GM19238 (cell line): ENCODE measurements around the gene TMC7.
A peak's percentile ranks its signal among the peaks of the same experiment; 100 is the strongest.
"Not testable (repeated sequence)": the region's sequence is repeated elsewhere in the genome, so short reads cannot be mapped to it uniquely, and the experiment has no call there.

Experiments
- DNase-seq: peaks from one replicate; pipeline ENCODE4 v3.0.0; 2011; ENCODE audit warnings: low spot score; ENCODE audit not compliant: insufficient read length

Gene TMC7

DNA sequence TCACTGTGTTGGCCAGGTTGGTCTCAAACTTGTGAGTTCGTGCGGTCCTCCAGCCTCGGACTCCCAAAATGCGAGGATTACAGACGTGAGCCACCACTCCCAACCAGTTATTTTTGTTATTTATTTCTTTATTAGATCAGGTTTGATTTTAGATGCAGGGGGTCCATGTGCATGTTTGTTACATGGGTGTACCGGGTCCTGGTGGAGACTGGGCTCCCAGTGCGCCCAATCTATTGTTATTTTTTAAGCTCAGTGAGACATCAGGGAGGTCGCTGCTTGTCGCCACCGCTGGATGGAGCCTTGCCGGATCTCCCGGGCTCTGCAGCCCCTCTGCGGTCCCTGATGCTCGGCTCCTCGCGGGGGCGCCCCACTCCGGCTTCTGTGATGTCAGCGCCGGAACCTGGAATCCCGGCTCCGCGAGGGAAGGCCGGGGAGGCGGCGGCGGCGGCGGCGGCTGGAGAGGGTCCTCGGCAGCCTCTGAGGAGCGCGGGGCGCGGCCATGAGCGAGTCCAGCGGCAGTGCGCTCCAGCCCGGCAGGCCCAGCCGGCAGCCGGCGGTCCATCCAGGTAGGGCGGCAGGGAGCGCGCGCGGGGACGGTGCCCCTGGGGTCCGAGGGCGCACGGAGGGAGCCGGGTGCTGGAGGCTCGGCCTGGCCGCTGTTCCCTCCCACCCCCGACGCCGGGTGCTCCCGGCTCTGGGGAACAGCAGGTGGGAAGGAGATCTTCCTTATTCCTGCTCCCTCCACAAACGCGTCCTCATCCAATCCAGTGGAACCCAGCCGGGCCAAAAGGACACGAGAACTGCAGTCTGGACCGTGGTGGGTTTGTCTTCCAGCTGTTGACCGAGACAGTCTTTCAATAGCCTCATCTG is at the start of gene TMC7:
Gene TMC7 (plus strand): TSS at position 370 of the 870 bp plus-strand sequence. CDS start 130 bp downstream, at position 500.
- no peak for DNase-seq

DNA sequence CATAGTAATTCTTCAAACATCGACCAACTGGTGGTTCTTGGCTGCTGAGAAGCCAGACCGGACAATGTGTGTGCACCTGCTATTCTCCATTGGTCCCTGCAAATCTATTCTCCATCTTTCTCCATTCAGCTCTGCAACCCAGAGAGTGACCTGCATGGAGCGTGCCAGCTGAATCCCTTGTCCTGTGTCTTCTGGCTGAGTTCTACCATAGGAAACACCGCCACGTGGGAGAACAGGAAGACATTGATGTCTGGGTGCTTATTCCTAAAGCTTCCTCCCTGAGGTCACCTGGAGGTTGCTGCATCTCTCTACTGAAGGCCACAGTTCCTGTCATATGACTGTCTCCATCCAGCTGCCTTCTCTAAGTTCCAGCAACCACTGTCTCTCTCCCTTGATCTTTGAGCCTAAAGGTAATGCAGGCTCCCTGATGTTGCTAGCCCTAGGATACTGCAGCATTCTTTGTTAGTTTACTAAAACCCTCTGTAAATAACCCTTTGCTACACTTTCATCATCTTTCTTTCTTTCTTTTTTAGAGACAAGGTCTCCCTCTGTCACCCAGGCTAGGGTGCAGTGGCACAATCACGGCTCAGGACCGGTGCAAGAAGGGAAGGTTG is 46.9 kb upstream of the TMC7 start:
- DNase-seq: no peak

DNA sequence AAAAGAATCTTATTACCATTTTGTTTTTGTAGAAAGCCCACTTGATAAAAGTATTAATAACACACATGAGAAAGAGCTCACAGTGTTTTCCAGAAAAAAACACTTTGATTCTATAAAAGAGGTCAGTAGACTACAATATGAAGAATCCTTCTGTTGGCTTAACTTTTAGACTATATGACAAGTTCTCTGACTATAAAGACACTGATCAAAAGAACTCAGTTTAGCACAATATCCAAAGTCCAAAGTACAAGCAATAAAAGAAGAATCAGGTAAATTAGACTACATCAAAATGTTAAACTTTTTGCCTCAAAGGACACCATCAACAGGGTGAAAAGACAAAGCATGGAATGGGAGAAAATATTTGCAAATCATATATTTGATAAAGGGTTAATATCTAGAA is 46.3 kb upstream of the TMC7 start:
- DNase-seq: no peak

DNA sequence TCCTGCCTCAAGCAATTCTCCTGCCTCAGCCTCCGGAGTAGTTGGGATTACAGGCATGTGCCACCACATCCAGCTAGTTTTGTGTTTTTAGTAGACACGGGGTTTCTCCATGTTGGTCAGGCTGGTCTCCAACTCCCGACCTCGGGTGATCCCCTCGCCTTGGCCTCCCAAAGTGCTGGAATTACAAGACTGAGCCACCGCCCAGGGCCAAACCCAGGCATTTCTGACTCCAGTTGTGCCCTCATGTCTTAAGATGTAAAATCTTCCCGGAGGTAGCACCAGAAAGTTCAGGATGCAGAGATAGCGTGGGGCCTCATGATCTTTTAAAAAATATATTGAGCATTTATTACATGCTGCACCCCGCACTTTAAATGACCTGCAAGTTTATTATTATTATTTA is 44.7 kb upstream of the TMC7 start:
- DNase-seq: no peak

GRCh38 chr16:18941471-18941870 is 42.3 kb upstream of the TMC7 start:
- no peak for DNase-seq

DNA sequence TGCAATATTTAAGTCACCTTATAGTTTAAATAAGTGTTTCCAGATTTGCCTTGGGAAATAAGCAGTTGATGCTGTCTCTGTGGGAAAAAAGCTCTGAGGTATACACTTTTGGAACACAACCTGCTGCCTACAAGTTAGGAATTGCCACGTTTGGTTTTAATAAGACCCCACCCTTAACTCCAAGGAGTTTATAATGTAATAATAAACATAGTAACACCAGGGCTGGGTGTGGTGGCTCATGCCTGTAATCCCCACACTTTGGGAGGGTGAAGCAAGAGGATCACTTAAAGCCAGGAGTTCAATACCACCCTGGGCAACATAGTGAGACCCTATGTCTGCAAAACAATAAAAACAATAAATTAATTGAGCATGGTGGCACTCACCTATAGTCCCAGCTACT is 41.7 kb upstream of the TMC7 start:
- DNase-seq: no peak

DNA sequence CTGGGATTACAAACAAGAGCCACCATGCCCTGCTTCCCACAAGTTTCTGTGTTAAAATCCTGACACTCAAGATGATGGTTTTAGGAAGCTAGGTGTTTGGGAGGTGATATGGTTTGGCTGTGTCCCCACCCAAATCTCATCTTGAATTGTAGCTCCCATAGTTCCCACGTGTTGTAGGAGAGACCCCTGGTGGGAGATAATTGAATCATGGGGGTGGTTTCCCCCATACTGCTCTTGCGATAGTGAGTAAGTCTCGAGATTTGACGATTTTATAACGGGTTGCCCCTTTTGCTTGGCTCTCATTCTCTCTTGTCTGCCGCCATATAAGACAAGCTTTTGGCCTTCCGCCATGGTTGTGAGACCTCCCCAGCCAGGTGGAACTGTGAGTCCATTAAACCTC is 40.3 kb upstream of the TMC7 start:
- DNase-seq: no peak

DNA sequence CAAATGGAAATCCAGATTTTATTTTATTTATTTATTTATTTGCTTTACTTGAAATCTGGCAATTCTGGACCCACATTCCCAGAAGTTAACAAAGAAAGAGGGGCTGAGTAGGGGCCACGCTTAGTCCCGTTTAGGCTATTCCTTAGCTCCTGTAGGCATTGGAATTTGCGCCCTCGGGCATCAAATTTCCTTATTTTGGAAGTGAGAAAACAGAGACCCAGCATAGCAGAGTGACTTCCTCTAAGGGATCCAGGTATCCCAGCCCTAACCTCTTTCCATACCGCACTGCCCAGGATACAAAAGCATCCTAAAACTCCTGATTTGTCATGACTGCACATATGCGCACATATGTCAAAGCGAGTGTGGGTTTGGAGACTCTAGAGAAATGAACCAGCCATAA is 38.5 kb upstream of the TMC7 start:
- DNase-seq: no peak

GRCh38 chr16:18948372-18949020 is 35.2 kb upstream of the TMC7 start:
- no peak for DNase-seq

GRCh38 chr16:18950469-18951185 is 33.1 kb upstream of the TMC7 start:
- DNase-seq: no peak

DNA sequence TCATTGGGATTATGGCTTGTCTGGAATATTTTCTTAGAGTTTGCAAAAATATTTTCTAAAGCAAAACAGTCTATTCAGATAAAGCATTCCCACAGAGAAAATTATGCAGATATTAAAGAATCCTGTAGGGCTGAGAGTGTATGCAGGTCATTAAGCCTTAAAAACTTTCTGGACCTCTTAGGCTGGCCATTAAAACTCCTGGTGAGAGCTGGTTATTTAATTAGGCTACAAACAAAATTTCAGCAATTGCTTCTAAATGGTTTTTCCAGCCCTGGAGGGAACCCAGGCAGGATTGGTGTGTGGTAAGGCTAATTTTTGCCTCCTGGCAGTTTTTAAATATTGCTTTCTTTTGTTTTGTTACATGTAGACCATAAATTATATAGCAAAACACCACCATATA is 30.2 kb upstream of the TMC7 start:
- DNase-seq: no peak

- not testable (repeated sequence) for DNase-seq
Measured at GRCh38 chr16:18955874-18956580, 27.7 kb upstream of the TMC7 start.

DNA sequence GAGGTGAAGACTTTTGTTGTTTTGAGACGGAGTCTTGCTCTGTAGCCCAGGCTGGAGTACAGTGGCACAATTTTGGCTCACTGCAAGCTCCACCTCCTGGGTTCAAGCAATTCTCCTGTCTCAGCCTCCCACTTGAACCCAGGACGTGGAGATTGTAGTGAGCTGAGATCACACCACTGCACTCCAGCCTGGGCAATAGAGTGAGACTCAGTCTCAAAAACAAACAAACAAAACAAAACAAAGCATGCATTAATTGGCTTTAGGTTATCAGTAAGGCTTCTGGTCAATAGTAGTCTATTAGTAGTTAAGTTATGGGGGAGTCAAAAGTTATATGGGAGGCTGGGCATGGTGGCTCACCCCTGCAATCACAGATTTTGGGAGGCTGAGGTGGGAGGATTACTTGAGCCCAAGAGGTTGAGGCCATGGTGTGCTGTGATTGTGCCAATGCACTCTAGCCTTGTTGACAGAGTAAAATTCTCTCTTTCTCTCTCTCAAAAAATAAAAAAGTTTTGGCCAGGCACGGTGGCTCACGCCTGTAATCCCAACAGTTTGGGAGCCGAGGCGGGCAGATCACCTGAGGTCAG is 27.0 kb upstream of the TMC7 start:
- not testable (repeated sequence) for DNase-seq

DNA sequence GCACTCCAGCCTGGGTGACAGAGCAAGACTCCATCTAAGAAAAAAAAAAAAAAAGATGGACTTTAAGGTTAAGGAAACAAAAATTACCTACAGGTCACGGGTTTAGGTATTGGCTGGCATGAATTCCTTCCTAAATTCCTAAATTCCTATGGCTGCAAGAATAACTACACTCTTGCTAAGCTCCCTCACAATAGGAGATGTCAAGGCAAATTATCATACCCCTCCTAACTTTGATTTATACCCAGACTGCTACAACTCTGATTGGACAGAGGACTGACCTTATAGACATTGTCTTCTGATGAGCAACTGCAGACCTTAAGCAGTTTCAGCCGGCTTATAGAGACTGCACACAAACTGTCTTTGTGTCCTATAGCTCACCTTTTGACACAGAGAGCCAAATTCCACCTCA is 25.1 kb upstream of the TMC7 start:
- no peak for DNase-seq

GRCh38 chr16:18959031-18959505 is 24.7 kb upstream of the TMC7 start:
- no peak for DNase-seq

DNA sequence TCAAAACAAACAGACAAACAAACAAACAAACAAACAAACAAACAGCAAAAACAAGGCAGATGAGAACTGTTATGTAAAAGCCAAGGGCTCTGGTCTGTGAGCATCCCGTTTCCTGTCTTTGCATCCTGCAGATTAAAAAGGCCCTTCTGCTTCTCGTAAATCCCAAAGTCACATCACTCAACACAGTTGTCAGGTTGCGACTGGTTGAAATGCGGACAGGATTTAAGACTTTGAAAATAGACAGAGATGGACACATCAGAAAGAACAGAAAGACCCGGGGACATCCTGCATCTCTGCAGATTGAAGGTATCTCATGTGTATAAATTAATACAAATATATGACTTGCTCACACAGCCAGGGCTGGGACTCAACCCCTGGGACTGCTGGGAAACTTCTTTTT is 18.2 kb upstream of the TMC7 start:
- DNase-seq: no peak

GRCh38 chr16:18966791-18967190 is 16.9 kb upstream of the TMC7 start:
- no peak for DNase-seq

GRCh38 chr16:18969050-18969854 is 14.5 kb upstream of the TMC7 start:
- peak; percentile 70 for DNase-seq

GRCh38 chr16:18969855-18970240 is 13.9 kb upstream of the TMC7 start:
- no peak for DNase-seq

DNA sequence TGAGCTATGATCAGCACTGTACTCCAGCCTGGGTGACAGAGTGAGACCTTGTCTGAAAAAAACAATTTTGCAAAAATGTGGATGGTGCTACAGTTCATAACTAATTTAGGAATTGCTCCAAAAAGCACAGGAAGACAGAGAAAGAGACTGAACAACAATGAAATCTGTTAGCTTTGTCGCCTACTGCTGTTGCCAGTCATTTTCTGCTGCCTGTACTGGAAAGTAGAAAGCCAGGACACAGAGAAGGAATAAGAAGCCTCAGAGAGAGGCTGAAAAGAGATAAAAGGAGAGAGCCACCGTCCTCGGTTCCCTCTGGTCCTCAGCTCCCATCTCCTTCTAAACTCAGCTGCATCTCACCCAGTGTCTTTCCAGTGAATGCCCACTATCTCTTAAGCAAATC is 8.6 kb upstream of the TMC7 start:
- no peak for DNase-seq
